Measurements from ENCODE around the gene SHISA9. TPM values are rescaled to one million over a fixed set of nuclear protein-coding genes. Genes with fewer than 3 reads are reported as not detected.

Gene SHISA9
- total RNA-seq, 3 donors from 2014 or later: 0.33 to 4.1 TPM; not detected in 1

- no peaks in the 10 kb centered on the region for H3K4me1 ChIP-seq
- H3K9me3 ChIP-seq: no peaks in the 10 kb centered on the region
- intact Hi-C loops (cut with DNase I; ENCODE audit: low total_unique reads): no loop called here
- DNase-seq (ENCODE audit: low spot score in 2 of 2): no peak
- H3K36me3 ChIP-seq: no peaks in the 10 kb centered on the region
- no peak overlapping the region for H3K27ac ChIP-seq
- no peak overlapping the region for H3K4me3 ChIP-seq
- H3K27me3 ChIP-seq: no peaks in the 10 kb centered on the region
- no peak for TF ChIP-seq POLR2A (IDR thresholded peaks at IDR 0.05)
- TF ChIP-seq CTCF (IDR thresholded peaks at IDR 0.05): no peak
- TF ChIP-seq POLR2AphosphoS5 (IDR thresholded peaks at IDR 0.05): no peak
These were observed 34.3 kb upstream of the SHISA9 start for GRCh38 chr16:12866981-12867551.

GRCh38 chr16:12868169-12868568 lies 33.2 kb upstream of the SHISA9 start:
- no peak for TF ChIP-seq CTCF (IDR thresholded peaks at IDR 0.05)
- TF ChIP-seq POLR2AphosphoS5 (IDR thresholded peaks at IDR 0.05): no peak
- no peak for TF ChIP-seq POLR2A (IDR thresholded peaks at IDR 0.05)

GRCh38 chr16:12868788-12869187 lies 32.6 kb upstream of the SHISA9 start:
- no peak overlapping the region for H3K4me3 ChIP-seq
- TF ChIP-seq POLR2AphosphoS5 (IDR thresholded peaks at IDR 0.05) (no peak), CTCF (IDR thresholded peaks at IDR 0.05) (no peak), POLR2A (IDR thresholded peaks at IDR 0.05) (no peak)
- no peaks in the 10 kb centered on the region for H3K4me1 ChIP-seq
- intact Hi-C loops (cut with DNase I; ENCODE audit: low total_unique reads): no loop called here
- no peaks in the 10 kb centered on the region for H3K36me3 ChIP-seq
- H3K27ac ChIP-seq: no peak overlapping the region
- DNase-seq (ENCODE audit: low spot score in 2 of 2): no peak
- H3K27me3 ChIP-seq: no peaks in the 10 kb centered on the region
- H3K9me3 ChIP-seq: no peaks in the 10 kb centered on the region

More at GRCh38 chr16:12868169-12868568, 33.2 kb upstream of the SHISA9 start:
- Histone ChIP-seq H3K36me3 (no peaks in the 10 kb centered on the region), H3K4me3 (no peak overlapping the region), H3K9me3 (no peaks in the 10 kb centered on the region), H3K27ac (no peak overlapping the region), H3K27me3 (no peaks in the 10 kb centered on the region), H3K4me1 (no peaks in the 10 kb centered on the region)
- no peak for DNase-seq (ENCODE audit: low spot score in 2 of 2)
- intact Hi-C loops (cut with DNase I; ENCODE audit: low total_unique reads): no loop called here

GRCh38 chr16:12869698-12870427 lies 31.5 kb upstream of the SHISA9 start:
- intact Hi-C loops (cut with DNase I; ENCODE audit: low total_unique reads): no loop called here

More at GRCh38 chr16:12869698-12870427, 31.5 kb upstream of the SHISA9 start:
- DNase-seq (ENCODE audit: low spot score in 2 of 2): no peak
- H3K9me3 ChIP-seq: no peaks in the 10 kb centered on the region
- no peaks in the 10 kb centered on the region for H3K27me3 ChIP-seq
- H3K36me3 ChIP-seq: no peaks in the 10 kb centered on the region
- no peak overlapping the region for H3K4me3 ChIP-seq
- TF ChIP-seq POLR2AphosphoS5 (IDR thresholded peaks at IDR 0.05): no peak
- TF ChIP-seq POLR2A (IDR thresholded peaks at IDR 0.05): no peak
- no peak for TF ChIP-seq CTCF (IDR thresholded peaks at IDR 0.05)
- no peaks in the 10 kb centered on the region for H3K4me1 ChIP-seq
- H3K27ac ChIP-seq: no peak overlapping the region

All from breast epithelium (tissue), 4 donors.